ENCODE data around the gene LCOR.
"Not testable (repeated sequence)": the region's sequence is repeated elsewhere in the genome, so short reads cannot be mapped to it uniquely, and the experiment has no call there.

The LCOR gene

DNA sequence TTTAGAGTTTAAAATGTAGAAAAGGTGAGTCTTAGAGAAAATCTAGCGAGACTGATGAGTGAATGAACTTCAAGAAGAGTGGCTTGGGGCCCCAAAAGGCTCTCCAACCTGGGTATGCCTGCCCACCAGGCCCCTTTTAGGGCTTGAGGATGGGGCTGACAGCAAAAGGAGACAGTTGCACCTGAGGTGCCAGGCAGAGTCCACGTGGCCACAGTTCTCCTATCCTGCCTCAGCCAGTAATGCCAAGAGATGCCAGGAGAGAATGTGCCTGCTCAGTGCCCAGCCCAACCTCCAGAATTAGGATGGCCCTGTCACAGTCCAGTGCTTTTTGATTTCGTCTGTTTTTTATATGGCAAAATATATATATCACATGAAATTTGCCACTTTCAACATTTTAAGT is 197.2 kb downstream of the LCOR start:
- no peak for DNase-seq (ENCODE audit: low read depth in 2 of 2, low spot score in 1 of 2)

DNA sequence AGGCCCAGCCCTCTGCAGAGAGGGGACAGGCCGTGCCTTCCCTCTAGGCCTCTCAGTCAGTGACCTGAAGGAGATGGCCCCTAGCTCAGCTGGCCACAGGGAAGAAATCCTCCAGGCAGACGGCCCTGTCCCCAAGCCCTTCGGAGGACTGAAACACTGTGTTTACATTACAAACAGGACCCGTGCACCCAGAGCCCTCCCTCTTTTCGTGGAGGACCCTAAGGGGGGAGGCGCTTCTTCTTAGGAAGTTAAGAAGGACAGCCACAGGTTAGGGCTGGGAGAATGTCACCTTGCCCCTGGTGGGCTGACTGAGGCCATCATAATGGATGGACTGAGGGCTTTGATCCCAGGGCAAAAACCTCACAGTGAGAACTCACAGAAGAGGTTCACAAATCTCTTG is 198.8 kb downstream of the LCOR start:
- DNase-seq (ENCODE audit: low read depth in 2 of 2, low spot score in 1 of 2), result no peak

DNA sequence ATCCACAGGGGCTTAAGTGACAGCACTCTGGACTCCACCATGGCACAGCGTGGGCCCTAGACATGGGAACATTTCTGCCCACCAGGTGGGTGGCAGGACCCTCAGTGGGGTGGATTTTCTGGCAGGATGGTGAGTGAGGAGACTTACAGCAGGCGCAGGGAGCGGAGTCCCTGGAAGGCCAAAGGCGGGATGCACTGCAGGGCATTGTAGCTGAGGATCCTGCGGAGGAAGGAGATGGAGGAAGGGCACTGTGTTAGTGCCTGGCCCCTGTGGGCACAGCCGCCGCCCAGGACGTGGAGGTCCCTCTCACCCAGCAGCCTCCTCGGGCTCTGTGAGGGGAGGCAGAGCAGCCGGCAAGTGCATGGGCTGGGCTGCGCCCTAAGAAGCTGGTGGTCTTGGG is 199.4 kb downstream of the LCOR start:
- DNase-seq (ENCODE audit: low read depth in 2 of 2, low spot score in 1 of 2), result no peak

DNA sequence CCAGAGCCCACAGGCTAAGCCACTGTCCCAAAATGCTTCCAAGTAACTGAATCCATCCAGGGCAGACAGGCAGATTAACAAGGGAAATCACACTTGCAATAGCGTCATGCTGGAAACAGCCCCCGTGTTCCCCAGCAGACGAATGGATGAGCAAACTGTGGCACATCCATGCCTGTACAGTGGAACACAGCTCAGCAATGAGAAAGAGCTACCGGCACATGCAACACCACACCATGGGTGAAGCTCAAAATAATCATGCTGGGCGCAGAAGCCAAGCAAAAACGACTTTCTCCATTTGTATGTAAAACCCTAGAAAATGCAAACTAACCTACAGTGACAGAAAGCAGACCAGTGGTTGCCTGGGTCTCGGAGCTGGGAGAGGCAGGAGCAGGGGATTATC is 200.5 kb downstream of the LCOR start:
- DNase-seq (ENCODE audit: low read depth in 2 of 2, low spot score in 1 of 2), result no peak

DNA sequence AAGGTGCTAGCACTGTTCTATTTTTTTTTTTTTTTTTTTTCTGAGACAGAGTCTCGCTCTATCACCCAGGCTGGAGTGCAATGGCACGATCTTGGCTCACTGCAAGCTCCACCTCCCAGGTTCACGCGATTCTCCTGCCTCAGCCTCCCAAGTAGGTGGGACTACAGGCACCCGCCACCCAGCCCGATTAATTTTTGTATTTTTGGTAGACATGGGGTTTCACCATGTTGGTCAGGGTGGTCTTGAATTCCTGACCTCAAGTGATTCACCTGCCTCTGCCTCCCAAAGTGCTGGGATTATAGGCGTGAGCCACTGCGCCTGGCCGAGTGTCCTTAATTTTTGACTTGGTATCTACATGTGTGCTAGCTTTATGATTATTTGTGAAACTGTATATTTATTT is 201.7 kb downstream of the LCOR start:
- not testable (repeated sequence) for DNase-seq (ENCODE audit: low read depth in 2 of 2, low spot score in 1 of 2)

DNA sequence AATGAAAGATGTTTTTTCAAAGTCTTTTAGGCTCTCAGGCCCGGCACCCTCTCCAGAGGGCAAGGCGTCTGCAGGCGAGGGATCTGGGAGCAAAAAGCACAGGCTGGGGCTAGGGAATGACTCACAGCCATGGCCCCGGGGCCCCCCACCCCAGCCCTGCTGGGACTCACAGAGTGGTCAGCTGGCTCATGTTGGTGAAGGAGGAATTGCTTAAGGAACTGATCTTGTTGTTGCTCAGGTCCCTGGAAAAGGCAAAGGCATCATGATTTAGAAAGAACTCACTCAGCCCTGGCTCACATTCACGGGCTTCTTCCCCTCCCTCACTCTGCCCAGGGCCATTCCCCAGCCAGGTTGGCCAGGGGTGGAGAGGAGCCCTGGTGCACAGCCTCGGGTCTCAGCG is 202.2 kb downstream of the LCOR start:
- DNase-seq (ENCODE audit: low read depth in 2 of 2, low spot score in 1 of 2), result no peak

DNA sequence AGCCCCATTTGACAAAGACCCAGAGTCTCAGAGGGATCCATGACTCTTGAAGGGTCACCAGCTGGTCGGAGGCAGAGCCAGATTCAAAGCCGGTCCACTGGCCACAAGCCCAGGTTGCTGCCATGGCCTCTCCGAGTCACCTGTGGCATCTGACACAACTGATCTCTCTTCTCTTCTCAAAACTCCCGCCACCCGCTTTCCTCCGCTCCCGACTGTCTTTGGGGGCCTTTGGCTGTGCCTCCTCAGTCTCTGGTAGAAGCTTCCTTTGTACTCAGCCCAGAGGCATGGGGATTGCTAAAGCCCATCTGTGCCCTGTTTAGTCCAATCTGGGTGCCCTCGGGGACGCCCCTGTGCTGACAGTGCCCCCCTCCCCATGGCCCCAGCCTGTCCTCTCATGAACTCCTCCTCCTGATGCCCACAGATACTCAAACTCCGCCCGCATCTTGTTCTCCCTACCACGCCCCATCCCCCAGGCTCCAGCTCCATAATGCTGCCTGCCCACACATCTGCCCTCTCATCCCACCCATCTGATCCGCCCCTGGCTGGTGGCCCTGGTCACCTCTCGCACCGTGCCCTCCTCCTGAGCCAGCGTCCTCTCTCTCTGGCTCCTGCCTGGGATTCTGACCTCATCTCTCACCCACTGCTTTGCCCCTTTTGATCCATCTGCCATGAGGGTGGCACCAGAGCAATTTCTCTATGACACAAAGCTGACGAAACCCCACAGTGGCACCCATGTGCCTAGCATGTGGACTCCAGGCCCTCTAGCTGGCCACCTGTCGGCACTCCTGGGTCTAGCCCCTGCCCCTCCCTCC is 203.1 kb downstream of the LCOR start:
- no peak for DNase-seq (ENCODE audit: low read depth in 2 of 2, low spot score in 1 of 2)

DNA sequence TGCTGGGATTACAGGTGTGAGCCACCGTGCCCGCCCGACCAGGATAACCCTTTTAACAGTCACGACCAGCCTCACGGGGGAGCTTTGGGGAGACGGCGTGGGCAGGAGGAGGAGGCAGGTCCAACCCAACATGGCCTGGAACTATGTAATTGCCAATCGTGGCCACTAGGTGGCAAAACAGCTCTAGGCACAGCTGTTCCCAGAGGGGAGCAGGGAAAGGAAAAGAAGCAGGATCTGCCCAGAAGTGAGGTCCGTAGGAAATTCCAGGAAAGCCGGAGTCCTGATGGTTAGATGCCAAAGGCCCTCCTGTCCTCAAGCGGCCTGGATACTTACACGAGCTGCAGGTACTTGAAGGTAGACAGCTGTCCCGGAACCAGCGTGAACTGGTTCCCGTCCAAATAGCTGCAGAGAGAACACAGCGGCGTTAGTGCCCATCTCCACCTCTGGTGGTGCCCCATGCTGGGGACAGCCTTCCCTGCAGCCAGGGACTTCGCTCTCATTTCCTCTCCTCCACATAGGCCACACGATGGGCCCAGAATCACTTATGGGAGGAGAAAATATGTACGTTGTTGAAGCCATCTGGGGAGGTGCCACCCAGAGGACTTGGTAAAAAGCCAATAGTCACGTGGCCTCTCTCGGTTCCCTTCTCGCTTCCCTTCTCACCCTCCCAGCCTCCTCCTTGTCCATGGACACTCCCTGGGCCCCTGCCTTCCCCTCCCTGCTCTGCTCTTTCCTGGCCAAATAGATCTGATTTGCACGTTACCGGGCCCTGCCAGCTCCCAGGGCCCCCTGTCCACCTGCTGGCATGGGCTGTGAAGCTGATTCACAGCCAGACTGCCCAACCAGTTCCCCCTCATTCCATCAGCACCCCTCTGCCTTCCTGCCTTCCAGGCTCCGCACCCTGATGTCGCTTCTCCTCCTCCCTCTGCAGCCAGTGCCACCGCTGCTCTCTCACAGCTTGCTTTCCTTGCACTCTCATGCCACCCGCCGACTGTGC is 205.6 kb downstream of the LCOR start:
- DNase-seq (ENCODE audit: low read depth in 2 of 2, low spot score in 1 of 2), result peak; percentile 37 to 43

DNA sequence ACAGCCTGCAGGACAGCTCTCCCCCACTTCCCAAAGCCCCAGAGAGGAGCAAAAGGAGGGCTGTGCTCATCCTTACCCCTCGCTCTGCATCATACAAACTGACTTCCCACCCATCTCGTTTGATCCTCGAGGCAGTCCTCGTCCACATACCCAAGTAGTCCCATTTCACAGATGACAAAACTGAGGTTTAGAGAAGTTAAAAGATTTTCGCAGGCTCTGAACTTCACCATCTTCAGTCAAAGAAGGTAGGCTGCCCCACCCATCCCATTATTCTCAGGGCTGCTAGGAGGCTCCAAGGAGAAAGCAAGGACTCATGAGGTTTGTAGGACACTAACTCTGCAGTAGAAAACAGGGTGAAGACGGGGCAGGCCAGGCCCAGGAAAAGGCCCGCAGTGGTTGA is 206.6 kb downstream of the LCOR start:
- no peak for DNase-seq (ENCODE audit: low read depth in 2 of 2, low spot score in 1 of 2)

DNA sequence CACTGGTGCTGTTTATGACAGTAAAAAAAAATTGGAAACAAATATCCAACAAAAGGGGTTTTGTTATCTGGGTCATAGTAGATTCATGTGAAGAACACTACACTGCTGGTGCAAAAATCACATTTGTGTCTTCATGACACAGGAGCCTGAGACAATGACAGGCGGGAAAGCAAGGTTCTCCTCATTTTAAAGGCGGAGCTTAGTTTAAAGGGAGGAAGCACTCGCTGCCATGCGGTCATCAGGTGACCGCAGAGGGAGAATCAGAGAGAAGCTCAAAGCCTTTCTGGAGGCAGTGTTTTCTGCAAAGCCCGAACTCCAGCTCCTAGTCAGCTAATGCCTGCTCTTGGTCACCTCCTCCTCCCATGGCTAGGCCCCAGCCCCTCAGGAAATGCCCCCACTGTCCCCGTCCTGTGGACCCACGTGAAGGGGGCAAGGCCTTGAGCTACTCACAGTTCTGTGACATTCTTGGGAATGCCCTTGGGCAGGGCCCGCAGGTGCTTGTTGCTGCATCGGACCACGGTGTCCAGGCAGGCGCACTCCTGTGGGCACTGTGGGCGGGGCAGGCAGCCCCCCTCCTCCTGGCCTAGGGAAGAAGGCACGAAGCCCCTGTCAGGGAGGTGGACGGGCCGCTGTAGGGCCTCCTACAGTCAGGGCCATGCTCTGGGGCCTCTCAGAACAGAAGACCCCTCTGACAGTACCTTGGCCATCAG is 207.6 kb downstream of the LCOR start:
- no peak for DNase-seq (ENCODE audit: low read depth in 2 of 2, low spot score in 1 of 2)

DNA sequence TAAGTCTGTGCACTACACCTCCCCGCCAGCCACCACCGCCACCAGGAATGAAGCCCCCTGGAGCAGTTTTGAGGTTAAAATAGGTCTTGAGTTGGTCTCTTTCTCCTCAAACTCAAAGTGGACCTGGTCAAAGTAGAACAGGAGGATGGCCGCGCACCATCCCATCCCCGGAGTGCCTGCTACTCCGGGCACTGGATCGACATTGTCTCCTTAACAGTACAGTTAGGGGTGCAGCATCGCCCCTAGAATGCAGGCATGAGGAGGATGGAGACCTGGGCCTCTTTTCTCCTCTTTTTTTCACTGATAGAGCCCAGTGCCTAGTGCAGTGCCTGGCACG is 208.1 kb downstream of the LCOR start:
- no peak for DNase-seq (ENCODE audit: low read depth in 2 of 2, low spot score in 1 of 2)

DNA sequence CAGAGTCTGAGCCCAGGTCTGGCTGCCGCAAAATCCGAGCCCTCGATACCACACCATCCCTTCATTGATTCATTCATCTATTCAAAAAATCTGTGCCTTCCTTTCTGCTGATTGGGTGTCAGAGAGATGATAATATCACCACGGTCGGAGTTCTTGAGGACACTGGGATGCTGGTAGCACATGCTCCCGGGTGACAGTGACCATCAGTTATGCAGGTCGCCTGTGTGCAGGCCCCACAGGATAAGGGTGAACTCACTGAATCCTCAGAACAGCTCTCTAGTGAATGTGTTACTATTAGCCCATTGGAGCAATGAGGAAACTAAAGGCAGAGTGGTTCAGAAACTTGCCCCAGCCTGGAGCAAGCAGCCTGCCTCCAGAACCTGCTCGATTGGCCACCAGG is 208.6 kb downstream of the LCOR start:
- no peak for DNase-seq (ENCODE audit: low read depth in 2 of 2, low spot score in 1 of 2)

DNA sequence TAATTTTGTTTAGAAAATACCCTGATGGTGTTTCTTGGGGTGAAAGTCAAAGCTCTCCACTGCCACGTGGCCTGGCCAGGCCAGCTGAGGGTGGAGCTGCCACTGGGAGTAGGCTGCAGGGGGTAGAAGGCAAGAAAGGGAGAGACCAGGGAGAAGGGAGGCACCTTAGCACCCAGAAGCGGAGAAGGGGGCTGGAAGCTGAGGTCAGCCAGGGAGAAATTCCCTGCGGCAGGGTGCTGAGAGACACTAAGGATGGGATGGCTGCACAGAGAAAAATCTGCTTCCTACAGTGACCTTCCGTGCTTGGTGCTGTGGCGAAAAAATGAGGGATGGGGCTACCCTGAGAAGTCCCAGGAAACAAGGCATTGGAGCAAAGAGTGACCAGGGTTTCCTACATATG is 210.0 kb downstream of the LCOR start:
- no peak for DNase-seq (ENCODE audit: low read depth in 2 of 2, low spot score in 1 of 2)

DNA sequence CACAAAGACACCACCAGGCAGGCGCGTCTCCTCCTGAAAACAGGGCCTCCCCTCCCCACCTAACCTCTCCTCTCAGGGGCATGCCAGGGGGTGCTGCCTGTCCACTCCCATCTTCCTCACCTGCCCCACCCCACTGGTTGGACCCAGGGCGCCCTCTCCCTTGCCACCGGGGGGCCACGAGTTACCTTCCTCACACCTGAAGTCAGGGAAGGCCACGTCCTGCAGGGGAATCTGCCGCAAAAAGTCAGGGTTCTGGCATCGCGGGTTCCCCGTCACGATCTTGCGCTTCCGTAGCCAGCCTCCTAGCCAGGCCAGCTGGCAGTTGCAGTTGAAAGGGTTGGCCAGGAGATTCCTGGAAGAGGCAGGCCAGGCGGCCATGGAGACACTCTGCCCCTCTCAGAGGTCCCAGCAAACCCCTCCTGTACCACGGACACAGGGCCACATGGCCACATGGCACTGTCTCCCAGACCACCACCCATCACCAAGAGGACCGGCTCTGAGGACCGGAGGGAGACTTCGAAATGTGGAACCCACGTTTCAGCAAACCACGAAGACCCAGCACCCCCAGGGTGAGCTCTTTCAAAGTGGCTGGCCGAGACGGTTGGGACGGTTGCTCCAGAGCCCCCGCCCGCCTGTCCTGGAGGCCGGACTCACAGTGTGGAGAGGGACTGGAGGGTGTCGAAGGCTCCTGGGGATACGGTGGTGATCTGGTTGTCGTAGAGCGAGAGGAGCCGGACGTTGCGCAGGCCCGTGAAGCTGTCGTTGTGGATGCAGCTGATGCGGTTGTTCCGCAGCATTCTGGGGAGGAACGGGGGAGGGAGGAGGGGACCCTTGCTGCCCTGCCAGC is 210.8 kb downstream of the LCOR start:
- no peak for DNase-seq (ENCODE audit: low read depth in 2 of 2, low spot score in 1 of 2)

DNA sequence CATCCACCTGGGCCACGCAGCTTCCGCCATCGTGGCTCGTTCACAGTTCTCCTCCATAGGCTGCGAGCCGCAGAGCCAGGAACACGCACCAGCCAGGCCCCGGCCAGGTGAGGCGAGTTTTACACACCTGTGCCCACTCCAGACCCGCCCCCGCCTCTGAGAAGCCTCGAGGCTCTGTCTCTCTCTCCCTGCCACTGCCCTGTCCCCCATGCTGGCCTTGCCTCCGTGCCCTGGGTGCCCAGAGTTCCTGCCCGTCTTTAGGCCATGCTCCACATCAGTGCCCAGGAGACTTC is 211.4 kb downstream of the LCOR start:
- no peak for DNase-seq (ENCODE audit: low read depth in 2 of 2, low spot score in 1 of 2)

All from stimulated activated CD8-positive, alpha-beta memory T cell treated with anti-CD3 and anti-CD28 coated beads, Interleukin-4, amount 100 ng/mL, for 1 hour (primary cell).